ENCODE data around the gene SMCO2.
"Not testable (repeated sequence)": the region's sequence is repeated elsewhere in the genome, so short reads cannot be mapped to it uniquely, and the experiment has no call there.

SMCO2 gene

DNA sequence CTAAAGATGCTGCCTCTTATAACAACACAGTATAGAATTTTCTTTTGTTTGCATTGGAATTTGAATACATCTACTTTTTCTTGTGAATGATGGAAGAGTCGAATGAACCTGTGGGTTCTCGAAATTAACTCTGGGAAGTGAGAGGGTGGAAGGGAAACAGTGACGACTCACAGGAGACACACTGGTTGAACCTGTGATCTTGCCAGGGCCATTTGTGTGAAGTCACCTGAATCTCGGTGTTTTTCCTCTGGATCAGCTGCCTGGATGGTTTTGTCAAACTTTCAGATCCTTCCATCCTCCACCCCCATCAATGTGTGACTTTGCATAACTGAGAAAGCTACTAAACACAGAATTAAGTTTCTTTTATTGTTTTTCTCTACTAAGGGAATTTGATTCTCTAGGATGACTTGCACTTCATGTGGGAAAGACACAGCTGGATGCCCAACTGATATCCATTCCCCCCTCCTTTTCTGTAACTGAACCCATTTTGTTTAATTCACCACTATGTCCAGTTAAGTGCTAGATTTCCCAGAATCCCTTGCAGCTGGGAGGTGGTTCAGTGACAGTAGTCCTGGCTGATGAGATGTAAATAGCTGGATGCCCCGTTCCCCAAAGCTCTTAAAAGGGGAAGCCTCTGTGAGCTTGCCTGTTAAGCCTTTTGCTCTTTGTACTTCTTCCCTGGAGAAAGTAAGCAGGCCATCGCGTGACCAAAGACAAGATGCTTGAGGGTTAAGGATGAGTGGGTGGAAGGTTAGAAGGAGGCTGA is 83.8 kb downstream of the SMCO2 start:
- peak; percentile 23 to 55 (median 38) for DNase-seq

DNA sequence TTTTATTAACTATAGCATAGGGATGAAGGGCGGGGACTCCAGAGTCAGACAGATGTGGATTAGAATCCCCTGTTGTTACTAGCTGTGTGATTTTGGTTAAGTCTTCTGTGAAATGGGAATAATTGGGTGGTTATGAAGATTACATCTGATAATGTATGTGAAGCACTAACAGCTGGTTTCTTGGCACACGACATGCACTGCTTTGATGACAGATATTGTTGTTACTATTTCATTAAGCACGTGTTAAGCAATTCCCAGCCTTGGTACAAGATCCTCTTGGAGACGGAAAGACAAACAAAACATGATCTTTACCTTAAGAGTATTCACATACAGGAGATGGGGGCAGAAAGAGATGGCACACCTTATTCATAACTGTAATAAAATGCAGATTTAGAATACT is 85.4 kb downstream of the SMCO2 start:
- no peak for DNase-seq

DNA sequence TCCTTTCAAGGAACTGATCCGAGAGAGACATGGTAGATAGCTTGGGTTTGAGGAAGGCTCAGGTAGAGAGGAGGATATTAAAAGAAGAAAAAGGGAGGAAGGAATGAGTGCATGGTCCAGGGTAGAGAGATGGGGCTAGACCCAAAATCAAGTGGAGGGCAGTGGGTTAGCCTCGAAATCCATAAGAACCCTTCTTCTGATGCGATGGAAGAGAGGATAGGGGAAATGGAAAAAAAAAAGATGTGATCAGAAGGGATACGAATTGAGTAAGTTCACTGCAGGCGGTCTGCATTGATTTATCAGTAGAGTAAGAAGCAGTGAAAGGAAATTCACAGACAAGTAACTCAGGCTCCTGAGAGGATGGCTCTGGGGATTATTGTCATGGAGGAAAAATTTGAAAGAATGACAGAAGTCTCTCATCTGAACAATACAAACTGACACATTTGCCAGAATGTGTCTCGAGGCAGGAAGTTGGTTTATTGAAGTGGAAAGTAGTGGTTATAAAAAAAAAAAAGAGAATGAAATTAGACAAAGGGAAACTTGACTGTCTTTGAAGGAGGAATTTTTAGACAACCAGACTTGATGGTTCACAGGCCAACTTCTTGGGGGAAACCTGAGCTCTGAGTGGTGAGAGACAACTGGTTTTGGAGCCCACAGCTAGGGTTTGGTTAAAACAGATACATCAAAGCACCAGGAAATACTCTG is 87.7 kb downstream of the SMCO2 start:
- DNase-seq = no peak

DNA sequence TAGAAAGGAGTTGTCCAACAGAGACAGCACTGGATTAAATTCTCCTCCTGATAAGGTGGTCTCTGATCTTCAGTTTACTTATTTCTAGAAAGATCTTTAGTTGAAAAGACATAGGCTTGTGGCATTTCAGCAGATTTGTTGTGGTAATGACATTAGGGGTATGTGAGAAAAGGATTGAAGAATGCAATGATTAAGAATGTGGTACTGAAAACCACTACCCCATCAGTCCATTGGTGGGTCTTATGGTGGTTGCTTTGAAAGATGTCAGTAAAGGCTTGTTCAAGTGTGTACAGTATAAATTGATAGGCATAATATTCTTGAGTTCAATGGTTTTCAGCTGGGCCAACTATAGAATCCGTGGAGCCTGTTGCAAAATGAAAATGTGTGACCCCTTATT is 88.2 kb downstream of the SMCO2 start:
- no peak for DNase-seq

DNA sequence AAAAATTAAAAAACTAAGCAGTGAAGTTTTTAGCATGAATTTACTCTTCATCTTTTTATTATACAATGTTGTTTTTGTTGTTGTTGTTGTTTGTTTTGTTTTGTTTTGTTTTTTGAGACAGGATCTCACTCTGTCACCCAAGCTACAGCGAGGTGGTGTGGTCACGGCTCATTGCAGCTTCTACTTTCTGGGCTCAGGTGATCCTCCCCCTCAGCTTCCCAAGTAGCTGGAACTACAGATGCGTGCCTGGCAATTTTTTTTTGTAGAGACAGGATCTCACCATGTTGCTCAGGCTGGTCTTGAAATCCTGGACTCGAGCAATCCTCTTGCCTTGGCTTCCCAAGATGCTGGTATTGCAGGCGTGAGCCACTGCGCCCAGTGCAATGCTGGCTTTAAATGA is 88.8 kb downstream of the SMCO2 start:
- no peak for DNase-seq

DNA sequence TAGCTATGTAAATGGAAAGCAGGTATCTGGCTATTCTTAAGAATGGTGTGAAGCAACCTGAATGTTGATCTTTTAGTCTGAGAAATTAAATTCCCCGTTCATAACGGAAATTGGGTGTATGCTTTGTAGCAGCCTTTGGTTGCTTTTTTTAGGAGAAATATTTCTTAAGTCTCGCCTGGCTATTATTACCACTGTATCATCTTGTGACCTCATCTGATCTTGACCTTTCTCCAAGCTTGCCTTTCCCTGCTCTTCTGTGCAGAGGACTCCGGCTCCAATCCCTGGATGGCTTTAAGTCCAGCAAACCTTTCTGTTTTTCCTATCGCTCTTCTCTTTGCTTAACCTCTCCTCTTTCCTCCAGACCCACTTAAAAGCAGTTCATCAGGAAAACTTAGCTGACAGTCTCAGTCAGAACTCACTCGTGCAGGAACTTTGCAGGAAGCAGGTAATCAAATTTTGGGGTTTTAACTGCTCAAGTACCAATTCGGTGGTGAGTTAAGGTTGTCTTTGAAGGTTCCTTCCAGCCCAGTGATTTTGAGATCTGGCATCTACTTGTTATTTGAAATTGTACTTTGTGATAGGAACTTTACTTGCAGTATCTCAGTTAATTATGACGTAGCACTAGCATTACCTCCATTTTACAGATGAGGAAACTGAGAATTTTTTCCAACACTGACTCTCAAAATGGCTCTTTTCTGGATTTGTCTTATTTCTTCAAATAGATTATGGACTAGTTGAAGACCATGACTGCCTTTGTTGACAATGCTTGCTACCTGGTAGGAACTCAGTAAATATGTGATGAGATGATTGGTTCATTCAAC is 91.5 kb downstream of the SMCO2 start:
- DNase-seq = no peak

DNA sequence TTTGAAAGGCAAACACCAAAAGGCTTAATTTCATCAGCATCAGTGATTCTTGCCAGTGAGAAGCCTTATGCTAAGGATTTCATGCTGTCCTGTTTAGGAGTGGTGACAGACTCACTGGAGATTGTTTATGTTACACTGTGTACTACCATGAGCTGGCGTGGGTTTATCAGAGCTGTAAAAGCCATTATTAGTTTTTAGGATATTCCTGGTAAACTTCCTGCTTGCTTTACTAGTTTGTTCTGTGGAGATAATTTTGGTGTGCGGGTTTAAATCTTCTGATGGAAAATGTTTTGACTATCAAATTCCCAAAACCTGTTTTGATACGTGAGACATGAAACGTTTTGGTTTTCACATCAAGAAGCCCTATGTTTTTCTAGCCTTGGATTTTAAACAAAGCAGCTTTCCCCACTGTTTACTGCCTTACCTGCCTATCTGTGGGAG is 92.7 kb downstream of the SMCO2 start:
- DNase-seq = no peak

DNA sequence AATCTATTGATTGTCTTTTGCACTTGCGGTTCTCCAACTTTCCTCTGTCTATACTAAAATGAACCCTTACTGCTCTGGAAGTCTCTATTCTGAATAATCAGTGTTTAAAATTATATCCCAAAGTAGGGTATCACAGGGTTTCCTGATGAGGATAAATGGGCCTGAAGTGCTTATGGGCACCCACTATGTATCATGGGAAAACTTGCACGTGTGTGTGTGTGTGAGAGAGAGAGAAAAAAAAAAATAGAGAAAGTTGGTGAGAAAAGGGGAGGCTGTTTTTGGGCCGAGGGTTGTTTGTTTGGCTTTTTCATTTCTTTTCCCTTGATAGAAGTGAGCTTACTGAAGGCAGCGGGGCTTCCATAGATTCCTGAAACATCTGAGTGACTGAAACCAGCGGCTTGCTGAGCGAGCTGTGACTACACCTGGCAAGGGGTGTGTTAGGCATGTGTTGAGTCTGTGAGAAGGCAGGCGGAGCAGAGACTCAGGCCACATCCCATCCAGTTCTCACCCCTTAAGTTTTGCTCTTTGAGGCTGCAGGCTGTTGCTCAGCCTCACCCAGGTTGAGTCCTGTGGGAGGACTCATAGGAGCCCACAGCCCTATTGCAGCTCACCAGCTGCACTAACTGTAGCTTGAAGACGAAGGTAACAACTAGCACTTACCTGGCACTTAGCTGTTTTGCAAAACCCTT is 94.6 kb downstream of the SMCO2 start:
- DNase-seq = no peak

DNA sequence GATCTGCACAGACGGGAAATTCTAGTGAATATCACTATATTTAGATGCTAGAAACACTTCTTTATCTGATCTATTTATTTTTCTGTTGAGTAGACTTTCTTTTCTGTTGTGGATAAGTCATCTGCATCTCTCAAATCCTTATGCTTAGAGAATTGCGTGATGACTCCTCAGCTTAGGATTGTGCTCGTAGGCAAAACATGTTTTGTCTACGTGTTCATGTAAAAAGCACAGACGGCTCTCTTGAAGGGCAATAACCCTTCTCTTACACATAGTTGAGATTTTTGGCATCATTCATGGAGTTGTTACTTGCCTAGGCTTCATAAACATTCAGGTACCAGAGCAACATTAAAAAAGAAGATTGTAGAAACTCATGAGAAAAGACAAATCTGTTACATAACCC is 96.1 kb downstream of the SMCO2 start:
- DNase-seq = no peak

DNA sequence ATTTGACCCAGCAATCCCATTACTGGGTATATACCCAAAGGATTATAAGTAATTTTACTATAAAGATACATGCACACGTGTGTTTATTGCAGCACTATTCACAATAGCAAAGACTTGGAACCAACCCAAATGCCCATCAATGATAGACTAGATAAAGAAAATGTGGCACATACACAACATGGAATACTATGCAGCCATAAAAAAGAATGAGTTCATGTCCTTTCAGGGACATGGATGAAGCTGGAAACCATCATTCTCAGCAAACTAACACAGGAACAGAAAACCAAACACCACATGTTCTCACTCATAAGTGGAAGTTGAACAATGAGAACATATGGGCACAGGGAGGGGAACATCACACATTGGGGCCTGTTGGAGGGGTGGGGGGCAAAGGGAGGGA is 98.3 kb downstream of the SMCO2 start:
- DNase-seq = not testable (repeated sequence)

DNA sequence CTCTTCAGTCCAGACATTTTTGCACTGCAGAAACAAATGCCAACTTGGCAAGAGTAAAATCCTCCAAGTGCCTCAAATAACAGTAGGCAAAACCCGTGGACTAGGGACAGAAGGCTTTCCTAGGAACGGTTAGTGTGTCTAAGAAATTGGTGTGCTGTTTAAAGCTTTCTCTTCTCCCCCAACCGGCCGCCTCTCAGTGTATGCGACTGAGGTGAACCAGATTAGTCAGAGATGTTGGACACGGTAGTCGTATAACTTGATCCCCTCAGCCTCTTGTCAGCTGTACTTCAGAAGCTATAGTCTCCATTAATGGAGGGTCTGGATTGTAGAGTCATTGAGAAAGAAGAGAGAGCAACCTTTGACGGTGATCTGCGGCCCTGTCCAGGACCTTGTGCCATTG is 99.1 kb downstream of the SMCO2 start:
- DNase-seq = no peak

DNA sequence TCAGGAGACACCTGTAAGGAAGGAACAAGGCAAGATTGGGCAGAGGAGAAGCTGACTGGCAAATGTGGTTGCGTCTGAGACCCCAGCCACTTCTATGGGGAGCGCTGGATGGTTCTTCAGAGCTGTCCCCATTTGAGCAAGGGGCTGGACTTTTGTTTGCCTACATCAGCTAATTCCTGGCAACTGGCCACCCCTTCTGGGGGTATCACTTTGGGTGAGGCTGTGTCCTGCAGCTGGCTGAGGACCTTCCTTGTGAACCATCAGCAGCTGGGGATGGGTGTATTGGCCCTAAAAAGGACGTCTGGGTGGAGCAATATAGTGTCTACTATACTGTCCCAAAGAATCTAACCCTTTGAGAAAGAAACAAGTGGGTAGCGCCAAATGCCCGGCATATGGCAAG is 101.1 kb downstream of the SMCO2 start:
- DNase-seq = no peak

DNA sequence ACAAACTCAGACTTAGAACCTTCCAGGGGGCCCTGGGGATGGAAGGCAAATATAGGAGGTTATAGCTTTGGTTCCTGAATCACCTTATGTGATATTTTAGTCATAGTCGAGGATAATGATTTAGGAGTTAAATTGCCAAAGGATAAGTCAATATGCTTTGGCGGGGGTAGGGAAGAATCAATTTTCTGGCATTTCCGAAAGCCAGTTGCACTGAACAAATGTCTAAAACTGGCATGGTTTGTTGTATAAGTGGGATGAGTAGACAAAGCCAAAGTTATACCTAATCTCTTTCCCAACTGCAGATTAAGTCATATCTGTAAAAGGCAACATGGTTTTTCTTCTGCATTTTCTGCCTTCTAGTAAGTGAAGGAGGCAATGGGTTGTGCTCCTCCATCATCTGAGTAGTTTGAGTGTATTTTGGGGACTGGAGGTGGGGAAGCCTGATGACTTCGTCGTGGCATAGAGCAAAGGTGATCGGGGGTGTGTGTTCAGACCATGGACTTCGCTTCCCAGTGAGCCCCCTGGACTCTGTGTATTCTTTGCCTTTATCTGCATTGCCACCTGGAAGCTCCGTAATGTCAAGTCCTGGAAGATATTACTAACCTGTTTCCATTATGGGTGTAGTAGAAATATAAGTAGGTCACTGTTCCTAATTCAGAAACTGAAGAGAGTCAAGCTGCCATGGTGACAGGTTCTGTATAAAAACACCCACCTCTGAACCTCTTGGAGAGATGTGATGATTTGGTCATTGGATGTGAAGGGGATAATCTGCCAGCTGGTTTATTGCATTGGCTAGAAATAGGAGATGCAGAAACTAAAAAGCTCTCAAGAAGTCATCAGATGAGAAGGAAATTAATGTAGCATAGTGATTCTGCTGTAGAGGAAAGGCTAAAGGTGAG is 102.0 kb downstream of the SMCO2 start:
- DNase-seq = peak in 2 of 3 donors; percentile 31 to 43

DNA sequence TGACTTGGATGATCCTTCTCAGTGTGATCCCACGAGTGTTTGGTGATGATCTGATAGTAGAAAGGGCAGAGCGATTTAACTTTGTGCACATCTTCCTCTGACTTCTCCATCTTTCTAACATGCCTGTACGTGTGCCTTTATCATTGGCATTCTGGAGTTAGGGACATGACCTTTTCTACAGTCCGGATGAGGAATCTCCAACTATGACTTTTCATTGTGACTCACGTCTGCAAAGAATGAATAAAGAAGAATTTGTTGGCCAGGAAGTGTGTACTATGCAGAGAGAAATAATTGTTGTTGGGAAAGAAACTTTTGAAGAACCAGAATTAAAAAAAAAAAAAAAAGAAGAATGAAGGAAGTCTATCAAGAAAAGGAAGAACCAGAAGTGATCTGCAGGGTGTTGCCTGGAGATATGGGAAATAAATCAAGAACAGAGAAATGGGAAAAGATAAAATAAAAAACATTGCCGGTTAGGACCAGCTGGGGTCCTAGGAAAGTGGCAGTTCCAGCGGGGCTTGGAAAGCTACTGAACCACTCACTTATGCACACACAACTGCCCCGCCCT is 102.8 kb downstream of the SMCO2 start:
- peak; percentile 42 to 80 (median 68) for DNase-seq

DNA sequence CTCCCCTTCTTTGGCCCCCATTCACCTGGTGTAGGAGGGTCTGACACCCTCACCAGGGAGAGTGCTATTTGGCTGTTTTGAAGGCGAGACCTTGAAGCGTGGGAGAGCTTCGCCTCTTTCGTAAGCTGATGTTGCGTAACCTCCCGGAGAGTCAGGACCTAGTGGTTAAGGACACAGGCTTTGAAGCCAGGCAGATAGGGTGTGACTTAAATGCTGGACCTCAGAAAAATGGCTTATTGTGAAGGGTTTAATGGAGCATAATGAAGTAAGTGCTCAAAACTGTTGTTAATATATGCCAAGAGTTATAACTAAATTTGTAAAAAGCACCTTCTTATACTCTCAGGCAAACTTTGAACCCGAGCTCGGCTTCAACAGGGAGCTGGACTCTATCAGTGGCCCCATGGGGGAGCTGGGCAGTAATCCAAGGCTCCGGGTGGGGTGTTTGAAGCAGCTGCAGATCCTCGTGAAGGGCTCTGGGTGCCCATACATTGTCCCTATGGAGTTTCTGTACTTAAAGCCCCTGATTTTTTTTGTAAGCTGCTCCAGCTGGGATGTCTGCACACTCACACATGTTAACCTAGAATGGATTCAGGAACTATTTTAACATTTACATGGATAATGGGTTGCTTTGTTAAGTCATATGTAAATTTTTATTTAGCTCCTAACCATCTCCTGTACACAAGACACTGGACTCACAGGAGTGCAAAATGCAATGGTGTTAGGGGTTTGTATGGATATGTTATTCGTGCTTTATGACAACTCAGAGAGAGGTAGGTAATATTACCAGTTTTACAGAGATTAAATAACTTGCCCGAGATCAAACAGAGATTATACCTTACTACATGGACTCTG is 103.5 kb downstream of the SMCO2 start:
- DNase-seq = peak; percentile 91 to 94 (median 91)

DNA sequence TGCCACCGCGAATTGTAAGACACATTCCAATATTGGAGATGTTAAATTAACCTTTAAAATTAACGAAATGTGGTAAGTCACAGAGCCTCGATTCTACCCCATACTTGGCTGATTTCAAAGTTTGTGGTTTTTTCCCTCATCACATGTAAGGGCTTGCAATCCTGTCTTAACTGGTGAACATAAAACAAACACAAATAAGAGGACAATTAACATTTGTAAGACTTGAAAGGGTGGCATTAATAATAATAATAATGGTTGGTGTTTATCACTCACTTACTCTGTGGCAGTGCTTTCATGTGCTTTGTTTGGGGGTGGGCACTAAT is 104.1 kb downstream of the SMCO2 start:
- no peak for DNase-seq

DNA sequence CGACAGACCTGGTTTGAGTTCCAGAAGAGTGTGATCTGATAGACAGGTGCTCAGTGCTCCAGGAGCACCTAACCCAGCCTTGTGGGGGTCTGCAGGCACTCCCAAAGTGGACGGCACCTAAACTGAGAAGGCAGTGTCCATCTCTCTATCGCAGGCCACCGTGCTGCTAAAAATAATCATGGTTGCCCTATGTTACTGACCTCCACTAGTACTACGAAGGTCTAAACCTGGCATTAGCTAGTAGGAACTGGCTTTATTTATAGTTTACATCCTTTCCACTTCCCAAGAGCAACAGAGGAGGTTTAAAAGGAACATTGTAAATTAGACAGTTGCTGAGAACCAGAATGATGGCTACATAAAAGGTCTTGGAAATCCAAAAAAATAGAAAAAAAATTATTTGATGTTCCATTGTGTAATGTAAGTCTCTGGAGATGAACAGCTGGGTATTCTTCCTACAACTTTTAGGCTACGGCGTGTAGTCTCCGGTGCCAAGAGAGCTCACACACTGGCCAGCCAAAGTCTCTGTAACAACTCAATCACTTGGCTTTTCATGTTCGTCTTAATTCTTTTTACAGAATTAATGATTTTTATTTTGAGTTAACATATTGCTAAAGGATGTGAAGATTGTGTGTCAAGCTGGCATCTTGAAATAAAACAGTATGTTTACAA is 104.8 kb downstream of the SMCO2 start:
- DNase-seq = no peak

Measured in suppressor macrophage treated with lipopolysaccharide for 1 hour (primary cell).